Measurements from ENCODE around the gene CABYR.
"Not testable (repeated sequence)": the region's sequence is repeated elsewhere in the genome, so short reads cannot be mapped to it uniquely, and the experiment has no call there.

Gene CABYR

DNA sequence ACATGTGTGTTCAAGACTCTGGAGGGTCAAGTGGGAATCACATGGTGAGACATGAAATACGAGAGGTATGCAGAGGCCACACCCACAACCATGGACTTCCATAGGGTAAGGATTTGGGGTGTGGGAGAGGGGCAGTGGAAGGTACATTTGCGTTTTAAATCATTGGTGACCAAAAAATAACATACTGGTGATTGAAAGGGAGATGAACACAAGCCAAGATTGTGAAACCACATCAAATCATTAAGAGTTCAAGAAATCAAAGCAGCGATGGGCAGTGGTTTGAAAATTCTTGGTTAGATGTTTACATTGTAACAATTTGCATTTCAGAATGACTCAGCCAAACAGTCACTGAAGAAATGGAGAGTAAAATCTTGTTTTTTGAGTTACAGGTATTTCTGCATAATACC, 1.9 kb upstream of the CABYR start:
- DNase-seq, result no peak

DNA sequence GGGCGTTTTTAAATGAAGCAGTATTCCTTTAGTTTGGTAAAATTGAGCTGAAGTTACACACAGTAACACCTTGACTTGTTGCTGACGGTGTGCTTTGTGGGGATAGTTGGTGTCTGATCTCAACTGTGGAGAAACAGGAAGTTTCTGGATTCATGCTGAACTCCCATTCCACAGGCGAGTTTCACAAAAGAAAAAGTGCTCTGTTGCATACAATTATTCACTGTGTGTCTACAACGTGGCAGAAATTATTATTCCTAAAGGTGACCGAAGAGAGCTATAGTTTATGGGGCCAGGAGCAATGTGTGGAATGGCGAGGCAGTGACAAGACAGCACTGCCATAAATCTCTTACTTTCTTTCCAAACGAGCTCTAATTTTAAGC, 463 bp upstream of the CABYR start:
- DNase-seq, result no peak

DNA sequence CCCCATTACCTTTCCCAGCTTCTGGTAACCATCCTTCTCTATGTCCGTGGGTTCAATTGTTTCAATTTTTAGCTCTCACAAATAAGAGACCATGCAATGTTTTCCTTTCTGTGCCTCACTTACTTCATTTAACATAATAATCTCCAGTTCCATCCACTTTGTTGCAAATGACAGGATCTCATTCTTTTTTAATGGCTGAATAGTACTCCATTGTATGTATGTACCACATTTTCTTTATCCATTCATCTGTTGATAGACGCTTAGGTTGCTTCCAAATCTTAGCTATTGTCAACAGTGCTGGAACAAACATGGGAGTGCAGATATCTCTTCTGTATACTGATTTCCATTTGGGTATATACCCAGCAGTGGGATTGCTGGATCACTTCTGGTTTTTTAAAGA, 1.8 kb downstream of the CABYR start:
- no peak for DNase-seq

DNA sequence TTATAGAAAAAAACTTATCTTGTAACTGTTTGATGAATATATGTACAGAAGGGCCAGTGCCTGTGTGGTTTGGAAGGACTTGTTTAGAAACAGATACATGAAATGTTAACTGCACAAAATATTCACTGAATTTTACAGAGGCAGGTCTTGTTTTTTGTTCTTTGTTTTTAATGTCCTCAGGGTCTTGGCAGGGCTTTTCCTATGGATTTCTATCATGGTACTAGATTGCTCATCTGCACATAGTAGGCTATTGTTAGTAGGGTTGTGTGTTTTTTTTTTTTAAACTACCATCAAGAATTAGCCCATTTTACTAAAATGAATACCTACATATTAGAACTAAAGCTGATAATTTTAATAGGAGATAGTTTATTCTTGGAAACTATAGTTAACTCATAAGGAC, 3.5 kb downstream of the CABYR start:
- no peak for DNase-seq

DNA sequence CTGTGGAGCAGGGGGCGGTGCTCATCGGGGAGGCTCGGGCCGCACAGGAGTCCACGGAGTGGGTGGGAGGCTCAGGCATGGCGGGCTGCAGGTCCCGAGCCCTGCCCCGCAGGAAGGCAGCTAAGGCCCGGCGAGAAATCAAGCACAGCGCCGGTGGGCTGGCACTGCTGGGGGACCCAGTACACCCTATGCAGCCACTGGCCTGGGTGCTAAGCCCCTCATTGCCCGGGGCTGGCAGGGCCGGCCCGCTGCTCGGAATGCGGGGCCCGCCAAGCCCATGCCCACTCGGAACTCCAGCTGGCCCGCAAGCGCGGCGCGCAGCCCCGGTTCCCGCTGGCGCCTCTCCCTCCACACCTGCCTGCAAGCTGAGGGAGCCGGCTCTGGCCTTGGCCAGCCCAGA, 10.7 kb downstream of the CABYR start:
- not testable (repeated sequence) for DNase-seq

DNA sequence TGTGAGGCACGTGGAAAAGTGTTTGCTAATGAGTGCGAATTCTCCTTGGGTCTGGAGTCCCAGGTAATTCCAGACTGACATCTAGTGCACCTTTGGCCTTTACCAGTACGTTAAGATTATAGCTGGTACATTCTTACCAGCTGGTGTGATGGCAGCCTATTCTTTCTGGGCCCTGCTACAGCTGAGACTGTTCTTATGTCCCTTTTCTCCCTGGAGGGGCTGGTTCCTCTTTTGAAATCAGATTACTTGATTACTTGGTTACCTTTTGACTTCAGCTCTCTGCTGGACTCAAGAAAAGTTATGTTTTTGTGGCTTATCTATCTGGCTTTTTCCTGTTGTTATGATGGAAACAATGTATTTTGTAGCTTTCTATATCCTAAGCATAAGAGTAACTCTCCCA, 14.5 kb downstream of the CABYR start:
- no peak for DNase-seq

DNA sequence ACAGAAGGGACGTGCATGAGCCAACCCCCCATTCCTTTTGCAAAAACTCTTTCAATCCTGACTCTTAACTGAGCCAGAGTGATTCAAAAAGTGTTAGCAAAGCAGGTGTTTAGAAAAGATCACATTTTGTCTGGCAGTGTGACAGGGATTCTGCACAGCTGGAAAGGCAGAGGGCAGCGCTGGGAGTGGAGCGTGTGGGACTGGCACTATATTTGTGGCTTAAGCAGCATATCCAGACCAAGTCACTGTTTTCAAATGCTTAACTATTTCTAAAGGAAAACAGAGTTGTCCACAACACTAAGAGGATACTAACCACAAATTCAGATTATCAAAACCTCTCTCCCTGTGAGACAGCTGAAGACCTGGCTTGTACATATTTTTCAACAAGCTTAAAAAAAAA, 19.0 kb downstream of the CABYR start:
- DNase-seq, result no peak

DNA sequence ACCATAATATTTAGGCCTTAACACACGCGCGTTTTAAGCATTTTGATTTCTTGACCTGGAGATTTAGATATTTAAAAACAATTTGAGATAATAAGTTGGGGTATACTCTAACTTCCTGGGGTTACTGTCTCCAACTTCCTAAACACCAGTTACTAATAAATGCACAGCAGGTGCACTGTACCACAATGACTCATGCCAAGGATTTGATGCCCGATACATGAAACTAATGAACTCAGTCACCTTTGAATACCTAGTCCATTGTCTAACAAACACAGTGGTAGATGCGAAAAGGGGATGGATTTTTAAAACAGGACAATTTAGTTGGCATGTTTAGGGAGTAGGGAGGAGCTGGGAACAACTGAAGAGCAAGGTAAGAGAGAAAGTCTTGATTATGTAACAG, 21.2 kb downstream of the CABYR start:
- no peak for DNase-seq

DNA sequence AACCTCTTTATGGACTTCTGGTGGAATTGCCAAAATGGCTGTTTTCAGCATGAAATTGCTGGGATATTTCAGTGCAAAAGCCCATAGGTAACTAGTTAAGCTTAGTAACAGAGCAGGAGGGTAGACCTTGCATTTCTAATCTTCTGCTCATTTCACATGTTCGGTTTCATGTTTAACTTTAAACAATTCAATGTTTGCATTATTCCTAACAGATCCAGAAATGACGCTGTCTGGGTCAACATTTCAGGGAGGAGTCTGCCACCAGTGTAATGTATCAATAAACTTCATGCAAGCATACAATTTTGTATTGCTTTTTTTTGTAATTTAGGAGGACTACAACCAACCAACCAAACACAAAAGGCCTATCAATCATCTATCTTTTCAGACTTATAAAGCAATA, 22.4 kb downstream of the CABYR start:
- DNase-seq, result no peak

DNA sequence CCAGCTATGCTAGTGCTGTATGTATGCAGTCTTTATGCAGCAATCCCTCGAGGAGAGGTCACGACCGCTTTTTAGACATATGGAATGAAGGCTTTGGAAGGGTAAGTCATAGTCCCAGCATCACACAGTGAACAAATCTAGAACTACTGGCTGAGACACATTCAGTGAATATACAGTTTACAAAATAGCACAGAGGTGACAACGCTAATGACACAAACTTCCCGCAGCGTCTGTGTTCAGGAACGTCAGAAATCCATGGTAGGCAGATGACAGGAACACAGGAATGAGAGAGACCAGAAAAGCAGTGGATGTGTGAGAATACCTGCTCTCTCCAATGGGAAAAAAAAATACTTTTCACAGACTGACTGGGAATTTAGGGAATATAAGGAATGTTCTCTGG, 29.6 kb downstream of the CABYR start:
- no peak for DNase-seq

DNA sequence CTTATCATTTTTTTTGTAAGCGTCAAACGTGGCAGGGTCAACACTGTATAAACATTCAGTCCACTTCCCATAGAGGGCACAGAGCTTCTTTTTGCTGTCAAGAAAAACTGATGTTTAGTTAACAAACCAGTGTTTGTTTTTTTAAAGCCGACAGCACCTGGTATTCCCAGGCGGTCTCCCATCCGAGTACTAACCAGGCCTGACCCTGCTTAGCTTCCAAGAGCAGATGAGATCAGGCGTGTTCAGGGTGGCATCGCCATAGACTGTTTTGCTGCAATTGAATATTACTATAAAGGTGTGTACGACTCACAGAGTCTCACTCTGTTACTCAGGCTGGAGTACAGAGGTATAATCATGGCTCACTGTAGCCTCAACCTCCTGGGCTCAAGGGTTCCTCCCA, 31.5 kb downstream of the CABYR start:
- no peak for DNase-seq

DNA sequence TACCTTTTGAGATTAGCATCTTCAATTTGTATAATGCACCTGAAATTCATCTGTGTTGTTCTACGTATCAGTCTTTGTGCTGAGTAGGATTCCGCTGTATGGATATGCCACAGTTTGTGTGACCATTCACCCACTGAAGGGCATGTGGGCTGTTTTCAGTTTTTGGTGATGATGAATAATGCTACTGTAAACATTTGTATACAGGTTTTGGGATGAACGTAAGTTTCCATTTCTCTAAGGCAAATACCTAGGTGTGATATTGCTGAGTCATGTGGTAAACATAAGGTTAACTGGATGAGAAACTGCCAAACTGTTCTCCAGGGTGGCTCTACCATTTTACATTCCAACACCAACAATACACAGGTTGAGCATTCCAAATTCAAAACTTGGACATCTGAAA, 35.1 kb downstream of the CABYR start:
- no peak for DNase-seq

DNA sequence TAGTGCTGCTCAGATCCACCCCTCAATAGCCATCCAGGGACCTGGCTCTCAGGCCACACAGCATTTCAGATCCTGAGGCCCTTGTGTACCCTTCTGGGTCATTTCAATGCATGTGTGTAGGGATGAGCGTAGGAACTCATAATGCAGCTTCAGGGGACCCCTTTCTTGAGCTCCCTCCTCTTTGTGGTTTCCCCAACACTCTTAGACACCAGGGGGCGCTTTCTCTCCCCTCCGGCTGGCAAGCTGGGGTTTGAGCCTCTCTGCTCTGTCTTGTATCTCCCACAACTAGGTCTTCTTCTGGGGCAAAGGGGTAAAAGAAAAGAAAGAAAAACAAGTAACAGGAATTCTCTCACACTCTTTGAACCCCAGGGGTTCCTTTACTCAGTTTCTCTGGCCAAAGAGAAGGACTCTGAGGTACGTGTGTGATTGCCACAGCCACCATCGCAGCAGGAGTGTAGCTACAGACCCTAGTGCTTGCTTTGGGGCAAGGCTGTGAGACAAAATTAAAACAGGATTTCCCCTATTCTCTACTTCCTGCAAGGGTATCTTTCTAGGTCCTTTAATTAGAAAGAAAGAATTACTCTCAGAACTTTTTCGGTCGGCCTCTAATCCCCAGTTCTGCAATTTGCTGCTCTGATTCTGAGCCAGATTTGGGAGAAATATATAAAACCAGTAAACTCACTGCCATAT, 38.0 kb downstream of the CABYR start:
- DNase-seq, result no peak

DNA sequence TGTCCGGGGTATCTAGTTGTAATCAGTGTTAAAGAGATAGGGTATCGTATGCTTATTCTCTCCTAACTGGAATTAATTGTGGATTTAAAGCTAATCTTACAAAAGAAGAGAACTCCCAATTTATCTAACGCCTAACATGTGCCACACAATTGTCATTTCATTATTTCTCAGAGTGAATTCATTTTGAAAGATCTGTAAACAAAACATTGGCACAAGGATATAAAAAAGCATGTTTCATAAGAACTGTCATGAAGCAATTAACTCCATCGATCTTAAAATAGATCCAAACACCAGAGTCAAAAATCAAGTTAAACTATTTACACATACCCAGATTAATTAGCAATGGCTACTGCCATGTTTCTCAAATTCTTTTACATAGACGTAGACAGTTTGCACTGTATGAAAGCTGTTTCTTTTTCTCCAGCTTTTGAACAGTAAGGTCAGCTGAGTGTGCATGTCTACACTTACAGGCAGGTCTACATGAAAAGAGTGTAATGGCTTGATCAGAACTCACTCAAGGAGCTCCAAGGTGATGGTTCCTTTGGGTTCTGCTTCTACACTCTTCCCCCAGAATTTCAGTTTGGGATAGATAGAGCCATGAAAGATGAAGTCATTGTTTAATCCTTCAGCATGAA, 38.8 kb downstream of the CABYR start:
- DNase-seq, result no peak

DNA sequence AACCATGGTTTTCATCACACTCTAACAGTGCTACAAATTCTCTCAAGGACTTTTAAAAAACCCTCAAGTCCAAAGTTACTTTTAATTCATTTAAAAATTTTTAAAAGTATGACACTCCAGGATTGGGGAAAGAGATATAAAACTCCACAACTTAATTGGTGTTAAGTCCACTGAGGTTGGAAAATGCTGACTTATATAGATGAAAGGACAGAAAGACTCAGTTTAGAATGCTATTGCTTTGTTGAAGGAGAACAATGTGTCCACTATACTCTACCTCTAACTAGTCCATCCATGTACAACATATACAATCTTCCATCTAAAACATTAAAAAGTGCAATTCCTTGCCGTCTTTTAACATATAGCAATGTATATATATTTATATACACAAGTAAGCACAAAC, 41.2 kb downstream of the CABYR start:
- no peak for DNase-seq

DNA sequence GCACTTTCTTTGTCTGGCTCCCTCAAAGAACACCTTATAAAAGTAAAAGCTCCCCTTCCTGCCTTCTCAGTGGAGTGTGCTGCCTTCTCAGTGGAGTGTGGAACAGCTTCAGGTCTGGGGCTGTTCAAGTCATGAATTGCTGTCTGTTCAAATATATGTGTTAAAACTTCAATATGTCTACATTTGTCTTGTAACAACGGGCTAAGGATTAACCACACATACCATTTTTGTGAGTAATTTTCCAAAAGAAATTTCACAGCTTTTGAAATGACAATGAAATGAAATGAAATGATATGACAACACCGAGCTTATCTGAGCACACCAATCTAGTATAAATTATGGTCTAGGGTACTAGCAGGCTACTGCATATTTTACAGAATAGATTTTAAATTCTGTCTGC, 42.9 kb downstream of the CABYR start:
- no peak for DNase-seq

DNA sequence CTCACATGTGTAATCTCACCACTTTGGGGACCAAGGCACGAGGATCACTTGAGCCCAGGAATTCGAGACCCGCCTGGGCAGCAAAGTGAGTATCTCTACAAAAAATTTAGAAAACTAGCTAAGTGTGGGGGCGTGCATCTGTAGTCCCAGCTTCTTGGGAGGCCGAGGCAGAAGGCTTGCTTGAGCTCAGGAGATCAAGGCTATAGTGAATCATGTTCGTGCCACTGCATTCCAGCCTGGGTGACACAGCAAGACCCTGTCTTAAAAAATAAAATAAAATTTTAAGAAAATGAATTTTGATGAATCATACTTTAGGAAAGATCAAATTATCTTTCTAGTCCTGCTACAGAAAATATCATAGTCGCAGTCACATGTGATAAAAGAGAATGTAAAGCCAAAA, 46.9 kb downstream of the CABYR start:
- no peak for DNase-seq

DNA sequence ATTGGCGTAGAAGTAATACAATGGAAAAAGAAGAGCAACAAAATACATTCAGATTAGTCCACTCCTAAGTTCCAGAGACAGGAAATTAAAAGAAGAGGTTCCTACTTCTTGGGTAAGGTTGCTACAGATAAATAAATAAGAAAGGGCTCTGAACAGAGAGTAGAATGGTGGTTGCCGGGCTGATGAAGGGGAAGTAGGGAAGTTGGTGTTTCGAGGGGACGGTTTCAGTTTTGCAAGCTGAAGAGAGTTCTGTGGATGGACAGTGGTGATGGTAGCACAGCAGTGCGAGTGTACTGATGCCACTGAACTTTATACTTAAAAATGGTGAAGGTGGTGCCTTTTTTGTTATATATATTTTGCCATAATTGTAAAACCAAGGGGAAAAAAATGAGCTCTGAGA, 48.2 kb downstream of the CABYR start:
- no peak for DNase-seq

DNA sequence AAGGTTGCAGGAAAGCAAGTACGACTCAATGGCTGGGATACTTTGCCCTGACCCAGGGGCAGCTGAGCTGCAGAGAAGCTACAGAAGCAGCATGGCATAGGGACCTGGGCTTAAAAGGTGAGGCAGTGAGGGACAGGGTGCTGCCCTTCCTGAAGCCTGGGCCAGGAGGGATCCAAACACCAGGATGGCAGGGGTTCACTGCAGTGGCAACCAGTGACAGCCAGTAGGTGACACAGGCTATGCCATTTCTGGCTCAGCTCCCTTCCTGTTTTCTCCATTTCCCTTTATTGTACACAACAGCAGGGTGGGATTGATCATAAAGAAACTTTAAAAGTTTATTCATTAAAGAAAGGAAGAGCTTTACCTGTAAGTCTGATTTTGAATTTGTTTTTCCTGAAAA, 48.8 kb downstream of the CABYR start:
- no peak for DNase-seq

DNA sequence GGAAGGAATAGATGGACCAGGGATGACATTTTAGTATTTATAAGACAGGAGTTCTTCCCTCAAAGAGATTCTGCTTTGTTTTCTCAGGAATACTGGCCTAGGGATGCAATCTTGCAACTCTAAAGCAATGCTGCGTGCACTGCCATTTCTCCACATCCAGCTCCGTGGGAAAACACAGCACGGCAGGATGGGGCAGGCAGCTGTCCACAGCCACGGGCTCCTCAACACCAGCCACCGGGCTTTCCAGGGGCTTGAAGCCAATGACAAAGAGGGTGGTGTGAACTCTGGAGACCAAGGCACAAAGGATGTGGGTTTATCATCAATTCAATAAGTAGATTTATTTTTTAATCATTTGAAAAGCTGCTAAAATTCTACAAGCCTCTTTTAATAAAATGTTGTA, 49.3 kb downstream of the CABYR start:
- no peak for DNase-seq

DNA sequence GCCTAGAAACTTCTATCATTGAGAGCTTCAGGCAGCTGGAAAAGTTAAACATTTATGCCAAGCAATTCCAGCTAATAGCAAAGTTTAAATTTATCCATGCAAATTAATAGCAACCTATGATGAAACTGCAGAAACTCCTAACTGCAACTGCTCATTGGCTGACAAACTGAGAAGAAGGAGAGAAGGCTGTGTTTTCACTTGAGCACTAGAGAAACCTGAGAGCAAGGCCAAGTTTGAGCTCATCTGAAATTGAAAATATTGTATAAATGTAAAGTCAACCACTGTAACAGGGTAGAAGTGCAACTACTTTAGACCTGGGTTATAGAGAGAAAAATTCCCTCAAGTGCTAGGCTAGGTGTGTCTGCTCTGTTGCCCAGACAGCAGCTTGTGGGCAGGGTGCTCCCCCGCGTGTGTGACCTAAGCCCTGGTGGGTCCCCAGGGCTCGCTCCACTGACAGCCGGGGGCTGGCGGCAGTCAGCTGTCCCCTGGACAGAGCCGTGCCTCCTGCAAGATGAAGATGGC, 50.2 kb downstream of the CABYR start:
- no peak for DNase-seq

DNA sequence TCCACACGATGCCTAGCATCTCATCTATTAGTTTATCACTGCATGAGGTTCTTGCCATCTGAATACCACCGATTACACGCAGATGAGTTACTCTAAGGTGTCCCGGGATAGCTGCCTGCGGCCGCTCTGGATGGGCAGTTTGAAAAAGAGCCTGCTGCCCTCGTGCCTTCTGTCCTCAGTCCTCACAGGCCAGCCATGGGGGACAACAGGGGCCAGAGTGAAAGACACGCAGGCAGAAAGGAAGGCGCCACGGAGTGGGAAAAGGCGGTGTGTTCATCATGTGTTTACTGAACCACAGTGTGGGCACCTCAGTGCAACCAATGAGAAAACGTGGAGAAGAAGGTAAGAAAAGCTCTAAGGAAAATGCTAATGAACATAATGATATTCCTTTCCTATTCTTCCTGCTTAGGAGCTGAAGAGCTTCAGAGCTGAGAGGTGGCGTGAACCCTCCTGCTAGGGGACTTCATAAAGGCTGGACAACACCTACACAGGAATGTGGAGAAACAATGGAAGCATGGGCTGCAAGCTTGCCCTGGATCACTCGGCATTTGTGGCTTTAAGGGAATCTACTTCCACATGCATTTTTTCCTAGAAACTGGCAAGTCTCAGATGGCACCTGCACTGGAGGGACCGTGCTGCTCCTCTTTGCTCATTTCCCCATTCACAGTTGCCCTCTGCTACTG, 50.9 kb downstream of the CABYR start:
- DNase-seq, result no peak

DNA sequence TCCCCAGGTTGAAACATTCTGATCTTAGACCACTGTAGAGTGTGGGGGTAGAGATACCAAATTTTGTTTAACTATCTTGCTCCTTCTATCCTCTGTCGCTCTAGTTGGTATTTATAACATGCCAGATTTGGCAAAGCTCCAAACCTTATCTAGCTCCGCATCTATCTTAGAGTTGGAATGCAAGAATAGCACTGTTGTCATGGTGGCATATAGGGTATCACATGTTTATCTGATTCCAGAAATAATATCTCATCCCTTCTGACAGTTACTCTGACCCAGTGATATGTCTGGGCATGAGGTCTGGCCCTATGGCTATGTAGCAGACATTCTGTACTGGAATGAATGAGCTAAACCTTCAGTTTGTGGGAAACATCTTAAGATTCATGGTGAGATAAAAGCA, 51.7 kb downstream of the CABYR start:
- no peak for DNase-seq

DNA sequence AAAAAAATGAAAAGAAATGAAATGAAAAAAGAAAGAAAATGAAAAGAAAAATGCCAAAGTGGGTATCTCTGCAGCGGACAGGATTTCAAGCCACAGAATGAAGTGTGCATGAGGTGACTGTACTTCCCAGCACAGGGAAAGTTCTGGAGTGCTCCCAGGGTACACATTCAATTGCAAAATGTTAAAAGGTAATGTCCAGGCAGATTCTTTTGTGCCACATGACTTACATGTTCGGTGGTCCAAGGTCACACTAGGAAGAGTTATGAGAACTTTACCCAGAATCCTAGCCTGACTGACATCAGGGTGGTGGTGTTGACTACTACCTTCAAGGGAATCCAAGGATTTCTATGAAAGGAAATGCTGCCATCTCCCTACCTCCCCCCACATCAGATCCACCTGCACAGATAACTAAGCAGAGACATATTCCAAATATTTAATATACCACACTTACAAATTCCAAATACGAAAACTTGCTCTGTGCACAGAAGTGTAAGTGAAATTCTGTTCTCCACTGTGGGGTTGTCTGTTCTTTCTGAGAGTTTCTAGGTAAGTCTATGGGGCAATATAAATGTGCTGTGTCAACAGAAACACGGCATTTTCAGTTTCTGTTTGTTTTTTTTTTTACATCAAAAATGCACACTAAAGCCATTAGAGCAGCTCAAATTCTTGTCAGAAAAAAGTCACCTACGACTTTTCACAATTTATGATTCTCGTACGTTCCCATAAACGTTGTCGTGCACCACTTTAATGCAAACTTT, 56.6 kb downstream of the CABYR start:
- no peak for DNase-seq
